ENCODE results near the gene ATP5PD.

DNA sequence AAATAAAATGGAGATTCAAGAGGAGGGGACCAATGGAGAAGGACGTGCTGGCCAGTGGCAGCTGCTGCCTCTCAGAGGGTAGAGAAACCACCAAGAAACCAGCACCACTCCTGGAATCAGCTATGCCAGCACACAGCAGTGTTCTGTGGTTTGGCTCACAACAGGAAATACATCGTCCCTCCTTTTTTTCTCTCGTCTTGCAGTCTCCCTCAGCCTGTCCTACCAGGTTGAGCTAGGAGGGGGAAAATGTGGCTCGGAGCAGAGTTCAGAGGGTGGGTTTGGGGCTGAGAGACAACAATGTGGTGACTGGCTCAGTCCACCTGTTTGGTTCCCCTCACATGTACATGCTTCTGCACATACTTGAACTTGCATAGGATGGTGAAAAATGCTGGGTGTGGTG, 21.1 kb upstream of the ATP5PD start:
- no peak for TF ChIP-seq FOXP2 (optimal IDR thresholded peaks at IDR 0.05; ENCODE audit: borderline replicate concordance, extremely low read depth, extremely low read length, insufficient read depth)
- TF ChIP-seq, protein P1, sequence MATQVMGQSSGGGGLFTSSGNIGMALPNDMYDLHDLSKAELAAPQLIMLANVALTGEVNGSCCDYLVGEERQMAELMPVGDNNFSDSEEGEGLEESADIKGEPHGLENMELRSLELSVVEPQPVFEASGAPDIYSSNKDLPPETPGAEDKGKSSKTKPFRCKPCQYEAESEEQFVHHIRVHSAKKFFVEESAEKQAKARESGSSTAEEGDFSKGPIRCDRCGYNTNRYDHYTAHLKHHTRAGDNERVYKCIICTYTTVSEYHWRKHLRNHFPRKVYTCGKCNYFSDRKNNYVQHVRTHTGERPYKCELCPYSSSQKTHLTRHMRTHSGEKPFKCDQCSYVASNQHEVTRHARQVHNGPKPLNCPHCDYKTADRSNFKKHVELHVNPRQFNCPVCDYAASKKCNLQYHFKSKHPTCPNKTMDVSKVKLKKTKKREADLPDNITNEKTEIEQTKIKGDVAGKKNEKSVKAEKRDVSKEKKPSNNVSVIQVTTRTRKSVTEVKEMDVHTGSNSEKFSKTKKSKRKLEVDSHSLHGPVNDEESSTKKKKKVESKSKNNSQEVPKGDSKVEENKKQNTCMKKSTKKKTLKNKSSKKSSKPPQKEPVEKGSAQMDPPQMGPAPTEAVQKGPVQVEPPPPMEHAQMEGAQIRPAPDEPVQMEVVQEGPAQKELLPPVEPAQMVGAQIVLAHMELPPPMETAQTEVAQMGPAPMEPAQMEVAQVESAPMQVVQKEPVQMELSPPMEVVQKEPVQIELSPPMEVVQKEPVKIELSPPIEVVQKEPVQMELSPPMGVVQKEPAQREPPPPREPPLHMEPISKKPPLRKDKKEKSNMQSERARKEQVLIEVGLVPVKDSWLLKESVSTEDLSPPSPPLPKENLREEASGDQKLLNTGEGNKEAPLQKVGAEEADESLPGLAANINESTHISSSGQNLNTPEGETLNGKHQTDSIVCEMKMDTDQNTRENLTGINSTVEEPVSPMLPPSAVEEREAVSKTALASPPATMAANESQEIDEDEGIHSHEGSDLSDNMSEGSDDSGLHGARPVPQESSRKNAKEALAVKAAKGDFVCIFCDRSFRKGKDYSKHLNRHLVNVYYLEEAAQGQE (IDR thresholded peaks at IDR 0.05; ENCODE audit: insufficient read depth in 1 of 2, low read depth in 2 of 2, low read length in 2 of 2): no peak
- TF ChIP-seq TAF1 (IDR thresholded peaks at IDR 0.05; ENCODE audit: borderline replicate concordance, insufficient read depth, low read length): no peak
